Medulla oblongata (tissue), 1 donor: ENCODE measurements around the gene MAGI3.
A peak's percentile ranks its signal among the peaks of the same experiment; 100 is the strongest.
"Not testable (repeated sequence)": the region's sequence is repeated elsewhere in the genome, so short reads cannot be mapped to it uniquely, and the experiment has no call there.

Source experiments
- DNase-seq: peaks from one replicate; pipeline ENCODE4 v3.0.0-alpha.2; 2015; ENCODE audit errors: extremely low spot score

MAGI3 gene

DNA sequence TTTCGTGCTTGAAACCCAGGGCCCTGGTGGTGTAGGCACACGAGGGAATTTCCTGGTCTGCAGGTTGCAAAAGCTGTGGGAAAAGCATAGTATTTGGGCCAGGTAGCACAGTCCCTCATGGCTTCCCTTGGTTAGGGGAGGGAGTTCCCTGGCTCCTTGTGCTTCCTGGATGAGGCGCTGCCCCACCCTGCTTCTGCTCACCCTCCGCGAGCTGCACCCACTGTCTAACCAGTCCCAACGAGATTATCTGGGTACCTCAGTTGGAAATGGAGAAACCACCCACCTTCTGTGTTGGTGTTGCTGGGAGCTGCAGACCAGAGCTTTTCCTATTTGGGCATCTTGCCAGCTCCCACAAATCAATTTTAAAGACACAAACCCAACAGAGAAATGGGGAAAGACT is 186.0 kb downstream of the MAGI3 start:
- no peak for DNase-seq

DNA sequence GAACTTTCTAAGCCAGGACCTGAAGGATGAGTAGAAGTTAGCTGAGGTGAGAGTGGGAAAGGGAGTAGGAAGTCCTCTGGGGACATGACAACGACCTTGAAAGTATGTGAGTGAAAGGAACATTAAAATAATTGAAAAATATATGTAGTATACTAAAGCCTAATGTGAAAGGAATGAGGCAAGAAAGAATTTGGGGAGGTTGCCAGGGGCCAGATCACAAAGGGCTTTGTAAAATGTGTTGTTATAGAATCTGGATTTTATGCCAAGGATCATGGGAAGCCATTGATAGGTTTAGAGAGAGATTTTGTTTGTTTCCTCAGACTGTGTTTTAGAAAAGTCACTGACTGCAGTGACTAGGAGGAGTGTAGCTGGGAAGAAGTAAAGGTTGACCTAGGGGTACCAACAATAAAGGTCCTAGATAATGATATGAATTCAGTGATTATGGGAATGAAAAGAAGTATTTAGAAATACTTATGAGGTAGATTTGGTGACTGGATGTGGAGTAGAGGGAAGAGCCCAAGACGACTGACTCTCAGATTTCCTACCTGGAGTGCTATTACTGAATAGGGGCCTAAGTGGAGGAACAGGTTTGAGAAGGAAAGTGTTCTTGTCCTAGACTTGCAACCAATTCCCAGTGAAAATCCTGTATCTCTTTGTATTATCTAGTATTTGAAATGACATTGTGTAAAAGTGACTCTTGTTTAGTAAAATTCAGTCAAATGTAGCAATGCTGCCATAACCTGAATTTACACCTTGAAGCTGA is 189.1 kb downstream of the MAGI3 start:
- no peak for DNase-seq

DNA sequence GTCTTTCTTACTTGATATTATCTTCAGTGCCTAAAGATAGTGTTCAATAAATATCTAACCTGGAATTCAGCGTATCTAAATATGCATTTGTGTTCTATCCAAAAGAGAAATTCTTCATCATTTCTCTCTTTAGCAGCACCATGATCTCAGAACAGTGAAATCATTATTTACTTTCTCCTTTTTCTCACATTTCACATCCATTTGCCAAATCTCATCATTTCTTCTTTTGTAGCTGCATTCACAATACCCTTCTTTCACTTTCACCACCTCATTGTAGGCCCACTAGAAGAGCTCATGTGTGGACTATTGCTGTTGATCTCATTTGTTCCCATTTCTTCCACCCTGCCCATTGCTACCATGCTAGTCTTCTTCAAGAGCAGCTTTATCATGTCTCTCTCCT is 191.0 kb downstream of the MAGI3 start:
- DNase-seq, result no peak

DNA sequence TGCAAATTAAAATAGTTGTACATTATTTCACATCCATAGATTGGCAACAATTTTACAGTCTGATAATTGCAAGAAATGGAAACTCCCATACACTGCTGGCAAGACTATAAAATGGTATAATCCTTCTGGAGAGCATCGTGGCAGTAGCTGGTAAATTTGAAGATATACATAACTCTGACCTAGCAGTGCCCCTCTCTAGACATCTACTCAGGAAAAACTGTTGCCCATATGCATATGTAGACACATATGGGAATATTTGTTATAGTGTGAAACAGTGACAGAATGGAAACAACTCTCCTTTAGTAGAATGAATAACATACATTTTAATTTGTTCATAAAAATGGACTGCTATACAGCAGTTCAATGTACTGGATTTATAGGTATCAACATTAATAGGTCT is 191.8 kb downstream of the MAGI3 start:
- DNase-seq, result no peak

DNA sequence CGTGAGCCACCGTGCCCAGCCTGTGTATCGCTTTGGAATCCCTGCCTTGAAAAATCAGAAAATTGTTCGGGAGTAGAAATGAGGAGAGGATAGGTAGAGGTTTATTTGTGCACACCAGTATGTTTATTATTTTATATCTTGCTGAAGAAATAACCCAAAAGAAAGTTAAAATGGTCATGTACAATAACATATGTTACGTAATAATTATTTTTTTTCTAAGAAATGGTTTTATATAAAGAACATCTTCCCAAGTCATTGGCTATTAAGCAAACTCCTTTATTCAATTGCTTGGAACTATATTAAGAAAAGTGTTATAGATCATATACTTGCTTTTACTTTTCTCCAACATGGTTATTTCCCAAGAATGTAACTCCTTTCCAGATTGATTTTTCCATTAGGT is 197.2 kb downstream of the MAGI3 start:
- DNase-seq, result no peak

DNA sequence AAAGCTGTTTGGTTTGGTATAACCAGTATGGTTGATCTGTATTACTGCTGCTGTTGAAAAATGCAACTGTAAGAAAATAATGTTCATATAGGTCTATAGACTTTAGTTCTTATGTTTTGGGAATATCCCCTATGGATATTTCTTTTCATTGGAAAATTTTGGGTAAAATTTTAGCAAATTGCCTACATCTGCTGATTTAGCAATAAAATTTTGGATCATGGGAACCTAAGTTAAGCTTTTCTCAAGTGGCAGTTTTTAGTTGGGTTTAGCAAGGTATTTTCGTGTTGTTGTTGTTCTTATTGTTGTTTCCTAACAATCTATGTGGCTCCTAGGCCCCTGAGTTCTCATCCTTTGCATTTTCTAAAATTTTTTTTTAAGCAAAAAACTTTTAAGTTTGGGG is 201.9 kb downstream of the MAGI3 start:
- no peak for DNase-seq

DNA sequence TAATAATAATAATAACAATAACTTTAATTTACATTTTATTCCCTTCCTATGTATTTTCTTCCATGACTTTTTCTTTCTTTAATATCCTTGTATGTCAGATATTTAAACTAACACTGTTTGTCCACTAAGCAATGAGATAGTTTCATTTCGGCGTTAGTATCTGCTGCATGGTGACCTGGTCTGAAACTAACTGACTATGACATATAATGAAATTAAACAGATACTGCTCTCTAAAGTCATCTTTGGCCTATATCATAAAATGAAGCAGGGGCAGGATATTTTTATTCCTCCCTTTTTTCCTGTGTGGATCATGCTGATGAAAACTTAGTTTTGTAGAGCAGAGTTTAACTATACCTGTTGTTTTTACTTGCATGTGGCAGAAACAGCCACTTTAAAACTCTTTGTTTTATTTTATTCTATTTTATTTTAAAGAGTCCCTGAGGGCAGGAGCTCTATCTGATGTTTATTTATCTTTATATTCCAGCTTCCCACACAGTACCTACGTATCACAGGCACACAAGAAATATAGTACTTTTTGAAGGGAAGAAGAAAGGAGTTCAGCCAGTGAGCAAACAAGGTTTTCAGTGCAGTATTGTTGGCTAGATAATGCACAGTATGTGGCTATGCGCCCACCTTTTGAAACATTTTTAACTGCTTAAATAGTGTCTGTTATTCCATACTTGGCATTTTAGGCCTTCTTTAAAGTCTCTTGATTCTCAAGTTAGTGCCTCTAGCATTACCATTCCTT is 203.4 kb downstream of the MAGI3 start:
- no peak for DNase-seq

DNA sequence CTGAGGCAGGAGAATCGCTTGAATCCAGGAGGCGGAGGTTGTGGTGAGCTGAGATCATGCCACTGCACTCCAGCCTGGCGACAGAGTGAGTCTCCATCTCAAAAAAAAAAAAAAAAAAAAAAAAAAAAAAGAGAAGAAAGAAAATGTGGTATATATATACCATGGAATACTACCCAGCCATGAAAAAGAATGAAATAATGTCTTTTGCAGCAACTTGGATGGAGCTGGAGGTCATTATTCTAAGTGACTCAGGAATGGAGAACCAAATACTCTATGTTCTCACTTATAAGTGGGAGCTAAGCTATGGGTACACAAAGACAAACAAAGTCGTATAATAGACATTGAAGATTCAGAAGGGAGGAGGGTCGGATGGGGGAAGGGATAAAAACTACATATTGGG is 214.2 kb downstream of the MAGI3 start:
- DNase-seq, result not testable (repeated sequence)

DNA sequence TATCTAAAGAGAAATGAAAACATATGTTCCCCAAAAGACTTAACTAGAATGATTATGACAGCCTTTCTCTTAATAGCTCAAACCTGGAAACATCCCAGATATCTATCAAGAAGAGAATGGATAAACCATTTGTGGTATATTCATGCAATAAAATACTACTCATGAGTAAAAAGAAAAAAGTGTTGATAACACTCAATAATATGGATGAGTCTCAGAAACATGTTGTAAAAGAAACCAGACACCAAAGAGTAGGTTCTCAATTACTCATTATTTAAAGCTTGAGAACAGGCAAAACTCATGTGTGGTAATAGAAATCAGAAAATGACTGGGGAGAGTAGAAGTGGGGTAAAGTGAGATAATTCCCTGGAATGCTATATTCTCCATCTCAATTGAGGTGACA is 214.8 kb downstream of the MAGI3 start:
- DNase-seq, result no peak

DNA sequence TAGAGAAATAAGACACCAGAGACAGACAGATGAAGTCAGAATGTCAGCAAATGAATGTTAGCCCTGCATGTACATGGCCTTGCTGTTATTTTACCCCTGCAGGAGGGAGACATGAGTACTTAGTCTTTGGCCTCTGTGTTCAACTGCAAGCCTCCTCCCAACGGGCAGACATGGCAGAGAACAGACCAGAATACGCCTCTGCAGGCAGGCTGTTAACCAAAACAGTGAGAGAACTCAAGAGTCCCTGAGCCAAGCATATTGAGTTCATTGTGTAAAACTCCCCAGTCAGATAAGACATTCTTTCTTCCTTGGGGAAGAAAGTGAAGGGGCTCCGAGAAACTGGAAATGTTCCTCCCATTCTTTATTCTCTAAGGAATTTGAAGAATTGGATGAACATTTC is 218.1 kb downstream of the MAGI3 start:
- DNase-seq, result no peak

DNA sequence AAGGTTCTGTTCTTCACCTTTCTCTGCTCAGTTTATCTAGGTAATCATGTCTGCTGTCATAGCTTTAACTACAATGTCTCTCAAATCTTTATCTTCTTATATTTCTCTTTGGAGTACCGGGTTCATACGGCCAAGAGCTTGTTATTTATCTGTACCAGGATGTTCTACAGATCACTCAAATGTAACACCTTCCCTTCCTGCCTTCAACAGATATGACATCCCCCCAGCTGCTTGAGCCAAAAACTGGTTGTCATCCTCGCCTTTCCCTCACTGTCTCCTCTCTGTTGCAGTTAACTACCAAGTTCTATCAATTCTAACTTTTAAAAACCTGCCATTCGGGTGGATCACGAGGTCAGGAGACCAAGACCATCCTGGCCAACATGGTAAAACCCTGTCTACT is 220.1 kb downstream of the MAGI3 start:
- DNase-seq, result no peak

DNA sequence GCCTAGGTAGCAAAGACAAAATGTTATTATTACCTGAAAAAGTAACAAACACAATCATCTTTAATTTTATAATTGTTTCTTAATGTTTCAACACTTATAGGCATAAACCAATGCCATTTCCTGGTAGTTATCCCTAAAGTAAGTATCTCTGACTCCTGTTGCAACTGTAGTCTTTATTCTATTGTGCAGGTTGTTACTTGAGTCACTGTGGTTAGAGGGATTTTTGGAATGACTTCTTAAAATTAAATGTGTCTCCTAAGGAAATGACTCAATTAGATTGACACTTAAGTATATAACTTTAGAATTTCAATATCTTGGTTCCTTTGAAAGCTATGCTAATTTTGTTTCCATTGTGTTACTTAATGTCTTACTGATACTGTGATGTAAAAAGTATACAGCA is 225.1 kb downstream of the MAGI3 start:
- no peak for DNase-seq

DNA sequence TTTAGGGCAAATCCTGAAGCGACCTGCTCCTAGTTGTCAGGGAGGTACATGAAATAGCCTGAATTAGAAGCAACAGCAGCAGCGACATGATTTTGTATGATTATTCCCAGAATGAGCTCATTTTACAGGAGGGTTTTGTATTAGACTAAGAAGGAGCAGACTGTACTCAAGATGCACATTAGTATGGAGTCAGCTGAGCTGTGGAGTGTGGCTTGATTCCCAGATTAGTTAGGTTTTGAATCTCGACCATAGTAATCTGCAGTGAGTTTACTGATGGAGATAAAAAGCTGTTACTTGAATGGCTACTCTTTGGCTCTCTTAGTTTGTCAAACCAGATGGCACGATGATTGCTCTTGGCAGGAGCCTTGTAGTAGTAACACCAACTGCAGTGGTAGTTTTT is 225.8 kb downstream of the MAGI3 start:
- peak; percentile 21 for DNase-seq

DNA sequence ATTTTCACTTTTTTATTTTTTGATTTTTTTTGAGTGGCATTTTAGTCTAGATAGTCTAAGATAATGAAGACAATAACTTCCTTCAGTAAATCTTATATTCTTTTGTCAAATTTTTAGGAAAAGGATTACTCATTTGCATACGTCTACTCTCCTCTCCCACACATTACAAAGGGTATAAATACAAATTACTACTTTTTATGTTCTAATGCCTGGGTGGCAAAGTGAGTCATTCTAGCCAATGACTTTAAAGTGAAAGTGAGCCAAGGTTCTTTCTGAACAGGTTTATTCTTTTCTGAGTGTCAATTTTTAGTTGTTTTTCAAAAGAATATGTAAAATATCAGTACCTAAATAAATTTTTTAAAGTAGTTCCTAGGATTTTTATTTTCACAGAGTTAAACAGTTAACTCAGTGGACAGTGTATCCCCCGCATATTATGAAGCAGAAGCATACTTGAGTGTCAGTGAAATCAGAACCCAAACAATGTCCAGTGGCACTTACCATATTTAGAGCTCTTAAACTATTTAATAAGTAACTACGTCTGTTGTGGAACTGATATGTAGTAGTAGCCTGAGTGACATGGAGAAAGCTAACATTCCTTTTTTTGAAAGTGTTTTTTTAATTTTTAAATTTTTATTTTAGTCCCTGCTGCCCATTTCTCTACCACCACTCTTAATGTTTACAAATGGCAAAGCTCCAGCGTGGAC is 227.3 kb downstream of the MAGI3 start:
- no peak for DNase-seq

DNA sequence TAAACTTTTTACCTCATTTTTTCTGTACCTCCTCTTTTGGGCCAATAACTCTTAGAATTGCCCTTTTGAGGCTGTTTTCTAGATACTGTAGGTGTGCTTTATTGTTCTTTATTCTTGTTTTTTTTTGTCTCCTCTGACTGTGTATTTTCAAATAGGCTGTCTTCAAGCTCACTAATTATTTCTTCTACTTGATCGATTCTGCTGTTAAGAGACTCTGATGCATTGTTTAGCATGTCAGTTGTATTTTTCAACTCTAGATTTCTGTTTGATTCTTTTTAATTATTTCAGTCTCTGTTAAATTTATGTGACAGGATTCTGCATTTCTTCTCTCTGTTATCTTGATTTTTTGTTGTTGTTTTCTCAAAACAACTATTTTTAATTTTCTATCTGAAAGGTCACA is 238.7 kb downstream of the MAGI3 start:
- no peak for DNase-seq

DNA sequence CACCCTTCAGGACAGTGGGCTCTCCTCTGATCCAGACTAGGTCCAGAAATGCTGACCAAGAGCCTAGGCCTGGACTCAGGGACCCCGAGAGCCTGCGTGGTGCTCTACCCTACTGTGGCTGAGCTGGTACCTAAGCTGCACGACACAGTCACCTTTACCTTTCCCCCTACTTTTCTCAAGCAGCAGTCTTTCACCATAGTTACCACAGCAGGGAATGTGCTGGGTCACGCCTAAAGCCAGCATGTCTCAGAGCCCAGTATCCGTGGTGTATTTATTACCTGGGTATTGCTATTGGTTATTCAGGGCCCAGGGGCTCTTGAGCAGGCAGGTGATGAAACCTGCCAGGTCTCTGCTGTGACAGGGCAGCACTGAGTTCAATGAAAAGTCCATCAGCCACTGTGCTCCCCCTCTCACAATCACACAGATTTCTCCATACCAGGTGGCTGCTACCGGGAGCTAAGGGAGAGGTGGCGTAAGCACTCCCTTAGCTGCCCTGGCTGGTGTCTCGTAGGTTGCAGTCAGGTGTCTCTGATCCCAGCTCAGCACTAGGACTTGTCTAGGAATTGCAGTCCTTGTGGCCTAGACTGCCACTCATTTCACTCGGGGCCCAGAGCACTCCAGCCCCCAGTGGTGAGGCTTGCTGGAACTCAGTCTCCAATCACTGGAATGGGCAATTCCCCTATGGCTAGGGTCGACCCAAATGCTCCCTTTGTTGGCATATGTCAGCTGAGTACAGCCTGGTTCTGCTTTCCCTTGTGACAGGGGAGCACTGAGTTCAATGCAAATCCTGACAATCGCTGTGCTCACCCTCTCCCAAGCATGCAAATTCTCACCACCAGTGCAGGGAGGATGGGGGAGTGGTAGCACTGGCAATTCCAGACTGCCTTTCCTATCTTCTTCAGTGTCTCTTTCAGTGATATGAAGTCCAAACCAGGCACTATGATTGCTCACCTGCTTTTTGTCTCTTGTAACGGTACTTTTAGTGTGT is 240.3 kb downstream of the MAGI3 start:
- no peak for DNase-seq

DNA sequence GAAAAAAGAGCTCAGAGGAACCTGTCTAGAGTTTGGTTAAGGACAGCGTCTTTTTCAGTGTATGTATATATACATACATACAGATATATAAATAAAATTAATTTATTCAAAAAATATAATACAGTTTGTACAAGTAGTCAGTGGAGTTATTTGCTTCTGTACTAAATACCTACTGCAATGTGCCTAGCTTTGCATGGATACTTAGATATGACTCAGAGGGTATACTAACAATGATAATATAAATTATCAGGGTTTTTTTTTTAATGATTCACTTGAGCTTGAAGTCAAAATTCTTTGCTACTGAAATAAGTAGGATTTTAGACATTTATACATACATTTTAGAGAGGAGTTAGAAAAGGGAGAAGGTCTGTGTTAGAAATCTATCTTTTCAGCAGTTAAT is 251.1 kb downstream of the MAGI3 start:
- DNase-seq, result no peak

DNA sequence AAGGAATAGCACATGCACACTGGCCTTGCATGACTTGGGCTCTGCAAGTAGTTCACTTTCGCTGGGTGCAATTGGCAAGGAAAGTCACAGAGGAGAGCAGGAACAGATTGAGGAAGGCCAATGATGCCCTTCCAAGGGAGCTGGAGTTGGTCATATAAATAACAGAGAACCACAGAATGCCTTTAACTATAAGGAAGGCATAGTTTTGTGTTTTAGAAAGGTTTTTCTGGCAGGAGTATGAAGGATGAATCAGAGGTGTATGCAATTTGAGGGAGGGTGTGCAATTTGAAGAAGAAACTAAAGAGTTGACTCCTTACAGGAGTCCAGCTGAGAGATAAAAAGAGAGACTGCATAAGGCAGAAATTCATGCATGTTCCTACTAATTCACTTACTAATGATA is 256.8 kb downstream of the MAGI3 start:
- no peak for DNase-seq

DNA sequence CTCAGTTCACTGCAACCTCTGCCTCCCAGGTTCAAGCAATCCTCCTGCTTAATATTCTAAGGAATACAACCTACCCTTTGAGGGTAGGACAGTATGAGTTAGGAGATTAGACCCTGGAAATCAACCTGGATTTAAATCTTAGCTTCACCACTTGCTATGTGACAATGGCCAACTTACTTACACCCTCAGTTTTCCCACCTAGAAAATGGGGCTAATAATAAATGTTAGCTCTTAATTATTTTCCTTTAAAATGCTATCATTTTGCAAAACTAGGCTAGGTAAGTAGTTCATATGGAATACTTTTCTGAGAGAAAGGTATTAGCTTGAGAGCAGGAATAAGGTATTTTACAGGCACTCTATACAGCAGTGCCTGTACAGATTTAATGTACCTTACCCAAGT is 258.2 kb downstream of the MAGI3 start:
- no peak for DNase-seq

DNA sequence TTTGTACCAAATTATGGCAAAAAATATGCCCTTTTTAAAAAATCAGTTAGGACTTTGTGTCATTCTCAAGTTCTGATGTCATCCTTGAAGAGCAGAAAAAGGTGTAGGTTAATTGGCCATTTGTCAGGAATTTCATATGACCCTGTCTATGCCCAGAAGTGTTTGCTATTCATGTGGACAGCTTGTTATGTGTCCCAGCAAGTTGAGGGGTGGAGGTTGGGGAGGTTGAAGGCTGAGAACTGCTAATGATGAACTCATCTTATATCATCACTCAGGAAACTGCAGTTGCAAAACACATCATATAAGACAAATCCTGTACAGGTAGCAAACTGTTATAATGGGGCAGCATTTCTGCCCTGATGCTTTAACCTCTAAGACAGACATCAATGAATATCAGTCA is 262.5 kb downstream of the MAGI3 start:
- no peak for DNase-seq

DNA sequence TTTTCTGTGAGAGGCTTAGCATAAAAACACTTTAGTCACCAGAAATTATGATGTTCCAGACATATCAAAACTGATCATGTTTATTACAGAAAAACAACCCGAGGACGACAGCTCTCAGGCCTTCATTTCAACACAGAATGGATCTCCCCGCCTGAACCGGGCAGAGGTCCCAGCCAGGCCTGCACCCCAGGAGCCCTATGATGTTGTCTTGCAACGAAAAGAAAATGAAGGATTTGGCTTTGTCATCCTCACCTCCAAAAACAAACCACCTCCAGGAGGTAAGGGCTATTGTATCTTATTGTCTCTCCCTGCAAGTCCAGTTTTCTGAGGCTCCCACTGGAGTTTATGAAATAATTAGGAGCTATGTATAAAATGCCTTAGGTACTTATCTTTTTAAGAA is 263.4 kb downstream of the MAGI3 start:
- DNase-seq, result no peak

DNA sequence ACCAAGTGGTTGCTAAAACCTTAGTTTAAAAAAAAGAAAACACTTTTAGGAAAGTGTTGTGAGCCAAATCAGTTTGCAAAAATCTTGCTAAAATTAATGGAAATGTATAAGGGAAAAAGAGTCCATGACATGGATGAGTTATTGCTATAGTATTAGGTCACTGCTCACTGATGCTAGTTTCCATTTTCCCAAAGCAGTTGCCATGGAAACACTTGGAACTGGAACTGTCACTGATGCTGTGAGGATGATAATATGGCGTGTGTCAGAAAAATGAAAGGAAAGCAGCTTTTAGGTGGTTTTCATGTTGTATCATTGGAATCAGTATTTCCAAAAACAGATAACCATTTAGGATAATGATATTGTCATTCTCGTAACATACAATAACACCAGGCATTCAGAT is 264.6 kb downstream of the MAGI3 start:
- DNase-seq, result peak; percentile 19
